Activated T-cell treated with anti-CD3 and anti-CD28 coated beads, Interleukin-2, amount 50 U/mL, for 4 hours (primary cell): ENCODE data around the gene IGLON5. TPM values are rescaled to one million over a fixed set of nuclear protein-coding genes. Genes with fewer than 3 reads are reported as not detected.

ENCODE experiments used
- ATAC-seq, 2 donors: fragments of 200-7000 bp; cut with Tn5 transposase; one replicate each; pipeline ENCODE4 v1.10.0; 2021
- DNase-seq: peaks from one replicate; pipeline ENCODE4 v3.0.0-alpha.2; 2020
- H3K27me3 Mint-ChIP-seq: one replicate; pipeline ENCODE4 v1.8.0; 2021; ENCODE audit warnings: low read depth, mixed read lengths
- H3K36me3 Mint-ChIP-seq: one replicate; pipeline ENCODE4 v1.8.0; 2022; ENCODE audit warnings: mixed read lengths; ENCODE audit not compliant: insufficient read depth
- H3K4me1 Mint-ChIP-seq: one replicate; pipeline ENCODE4 v1.8.0; 2021; ENCODE audit warnings: low read depth, mixed read lengths
- H3K4me3 Mint-ChIP-seq: one replicate; pipeline ENCODE4 v1.8.0; 2021; ENCODE audit warnings: mild to moderate bottlenecking, moderate library complexity, mixed read lengths
- H3K9me3 Mint-ChIP-seq: one replicate; pipeline ENCODE4 v1.8.0; 2021; ENCODE audit warnings: mixed read lengths
- total RNA-seq, 3 donors: library from RNA; stranded (reverse); gene quantifications; one replicate each; pipeline ENCODE4 v1.2.1, GENCODE V29; 2021

The IGLON5 gene
- total RNA-seq, 3 donors from 2014 or later, result 0.08 TPM; not detected in 2

DNA sequence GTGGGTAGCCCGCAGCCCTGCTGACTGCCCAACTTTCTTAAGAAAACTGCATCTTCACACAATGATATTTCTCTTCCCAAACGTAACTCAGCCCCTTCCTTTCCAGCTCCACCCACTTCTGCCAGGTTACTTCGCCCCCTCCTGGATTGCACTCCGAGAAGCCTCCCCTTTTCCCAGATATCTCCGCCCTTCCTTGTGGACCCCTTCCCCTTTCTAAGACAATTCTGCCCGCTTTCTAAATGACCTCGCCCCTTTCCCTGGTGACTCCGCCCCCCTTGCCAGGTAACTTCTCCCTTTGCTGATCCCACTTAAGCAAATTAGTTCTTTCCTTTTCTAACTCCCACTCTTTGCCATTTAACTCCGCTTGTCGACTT, 27.9 kb downstream of the IGLON5 start:
- ATAC-seq (peak; percentile 2 to 3), DNase-seq (no peak)
- Mint-ChIP-seq H3K9me3 (no peaks in the 10 kb centered on the region), H3K4me1 (peaks cover 19% of the 10 kb centered on the region), H3K4me3 (peak overlapping the region; percentile 88), H3K27me3 (no peaks in the 10 kb centered on the region), H3K36me3 (no peaks in the 10 kb centered on the region)

DNA sequence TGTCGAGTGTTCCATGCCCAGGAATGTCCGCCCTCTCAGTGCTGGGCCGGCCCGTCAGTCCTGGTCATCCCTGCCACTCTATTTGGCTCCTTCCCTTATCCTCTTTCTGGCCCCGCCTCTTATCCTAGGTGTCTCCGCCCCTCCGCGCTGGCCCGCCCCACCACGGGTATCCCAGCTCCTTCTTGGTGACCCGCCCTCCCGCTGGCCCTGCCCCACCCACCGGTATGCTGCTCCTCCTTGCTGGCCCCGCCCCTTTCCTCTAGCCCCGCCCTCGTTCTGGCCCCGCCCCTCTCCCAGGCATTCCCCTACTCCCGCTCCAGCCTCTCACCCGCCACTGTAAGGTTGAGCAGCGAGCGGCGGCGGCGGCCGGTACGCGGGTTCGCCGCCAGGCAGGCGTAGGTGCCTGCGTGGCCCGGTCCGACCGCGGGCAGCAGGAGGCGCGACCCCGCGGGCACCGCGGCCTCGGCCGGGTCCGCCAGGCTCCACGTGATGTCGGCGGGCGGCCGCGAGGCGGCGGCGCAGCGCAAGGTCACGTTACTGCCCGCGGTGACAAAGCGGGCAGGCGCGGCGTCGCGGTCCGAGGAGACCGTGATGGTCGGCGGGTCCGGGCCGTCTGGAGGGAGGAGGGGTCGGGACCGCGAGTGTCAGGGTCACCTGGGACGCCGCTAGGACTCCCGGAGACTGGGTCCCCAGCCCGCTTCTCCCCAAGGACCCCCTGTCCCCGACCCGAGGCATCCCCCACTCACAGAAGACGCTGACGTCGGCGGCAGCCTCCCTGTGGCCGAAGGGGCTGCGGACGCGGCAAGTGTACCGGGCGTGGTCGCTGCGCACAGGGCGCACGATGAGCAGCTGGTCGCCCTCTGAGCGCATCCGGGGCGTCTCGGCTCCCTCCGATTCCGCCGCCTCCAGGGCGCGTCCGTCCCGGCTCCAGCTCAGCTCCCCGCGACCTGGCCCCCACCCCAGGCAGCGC, 28.5 kb downstream of the IGLON5 start:
- Mint-ChIP-seq H3K4me3 (peak overlapping the region; percentile 88), H3K9me3 (no peaks in the 10 kb centered on the region), H3K27me3 (no peaks in the 10 kb centered on the region), H3K4me1 (peaks cover 22% of the 10 kb centered on the region), H3K36me3 (peaks cover 5% of the 10 kb centered on the region)
- ATAC-seq (peak; percentile 82), DNase-seq (peak; percentile 89)

GRCh38 chr19:51341066-51341465, 29.6 kb downstream of the IGLON5 start:
- H3K4me1 Mint-ChIP-seq, result peaks cover 22% of the 10 kb centered on the region
- DNase-seq (no peak), ATAC-seq (no peak)
- no peaks in the 10 kb centered on the region for H3K9me3 Mint-ChIP-seq
- peaks cover 8% of the 10 kb centered on the region for H3K36me3 Mint-ChIP-seq
- peak overlapping the region; percentile 69 for H3K4me3 Mint-ChIP-seq
- no peaks in the 10 kb centered on the region for H3K27me3 Mint-ChIP-seq

GRCh38 chr19:51341976-51342580, 30.6 kb downstream of the IGLON5 start, which contains the start of gene VSIG10L:
TSS of gene VSIG10L (minus strand) at chr19:51342139. CDS start at chr19:51342124, 15 bp downstream.
- H3K36me3 Mint-ChIP-seq, result peaks cover 12% of the 10 kb centered on the region
- peaks cover 22% of the 10 kb centered on the region for H3K4me1 Mint-ChIP-seq
- ATAC-seq (no peak), DNase-seq (no peak)
- H3K9me3 Mint-ChIP-seq, result no peaks in the 10 kb centered on the region
- H3K27me3 Mint-ChIP-seq, result no peaks in the 10 kb centered on the region
- H3K4me3 Mint-ChIP-seq, result peak within 1 kb of the TSS; percentile 69

GRCh38 chr19:51342631-51343569, 31.5 kb downstream of the IGLON5 start:
- Mint-ChIP-seq H3K9me3 (no peaks in the 10 kb centered on the region), H3K4me1 (peaks cover 22% of the 10 kb centered on the region), H3K27me3 (no peaks in the 10 kb centered on the region), H3K4me3 (no peak overlapping the region), H3K36me3 (peaks cover 15% of the 10 kb centered on the region)
- no peak for ATAC-seq
- no peak for DNase-seq

DNA sequence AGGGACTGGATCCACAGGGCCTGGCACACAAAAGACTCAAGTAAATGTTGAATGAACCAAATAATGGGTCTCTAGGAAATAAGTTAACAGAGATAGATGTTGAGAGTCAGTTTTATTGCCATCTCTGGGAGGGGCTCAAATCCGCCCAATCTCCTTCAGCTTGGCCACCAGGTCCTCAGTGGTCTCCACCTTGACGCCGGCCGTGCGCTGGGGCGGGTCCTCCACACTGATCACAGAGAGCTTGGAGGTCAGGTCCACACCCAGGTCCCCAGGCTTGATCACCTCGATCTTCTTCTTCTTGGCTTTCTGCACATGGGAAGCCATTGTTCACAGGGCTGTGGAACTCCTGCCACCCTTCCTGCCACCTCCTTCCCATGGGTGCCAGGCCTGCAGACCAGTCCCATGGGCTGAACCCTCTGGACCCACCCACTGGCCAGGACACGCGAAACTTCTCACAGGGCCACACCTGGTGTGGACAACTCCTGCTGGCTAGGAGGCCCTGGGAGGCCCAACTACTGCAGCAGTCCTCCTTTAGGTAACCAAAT, 33.7 kb downstream of the IGLON5 start:
- Mint-ChIP-seq H3K36me3 (peaks cover 15% of the 10 kb centered on the region), H3K9me3 (no peaks in the 10 kb centered on the region), H3K4me3 (no peak overlapping the region), H3K4me1 (peaks cover 11% of the 10 kb centered on the region), H3K27me3 (no peaks in the 10 kb centered on the region)
- no peak for DNase-seq
- no peak for ATAC-seq

DNA sequence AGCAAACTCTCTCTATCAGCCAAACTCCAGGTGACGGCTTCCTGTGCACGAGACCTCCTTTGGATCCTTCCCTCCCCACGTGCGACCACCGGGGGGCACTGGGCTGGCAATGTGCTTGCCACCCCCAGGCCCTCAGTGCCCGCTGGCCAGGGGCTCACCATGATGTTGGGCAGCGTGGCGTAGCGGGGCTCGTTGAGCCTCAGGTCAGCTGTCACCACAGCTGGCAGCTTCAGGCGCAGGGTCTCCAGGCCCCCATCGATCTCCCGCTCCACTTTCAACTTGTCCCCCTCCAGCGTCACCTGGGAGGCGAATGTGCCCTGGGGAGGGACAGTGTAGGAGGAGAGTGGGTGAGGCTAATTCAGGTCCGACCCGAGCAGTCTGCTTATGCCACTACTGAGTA, 35.3 kb downstream of the IGLON5 start:
- peaks cover 28% of the 10 kb centered on the region for H3K36me3 Mint-ChIP-seq
- no peaks in the 10 kb centered on the region for H3K9me3 Mint-ChIP-seq
- H3K4me3 Mint-ChIP-seq, result no peak overlapping the region
- H3K27me3 Mint-ChIP-seq, result no peaks in the 10 kb centered on the region
- ATAC-seq (no peak), DNase-seq (no peak)
- H3K4me1 Mint-ChIP-seq, result peaks cover 8% of the 10 kb centered on the region

DNA sequence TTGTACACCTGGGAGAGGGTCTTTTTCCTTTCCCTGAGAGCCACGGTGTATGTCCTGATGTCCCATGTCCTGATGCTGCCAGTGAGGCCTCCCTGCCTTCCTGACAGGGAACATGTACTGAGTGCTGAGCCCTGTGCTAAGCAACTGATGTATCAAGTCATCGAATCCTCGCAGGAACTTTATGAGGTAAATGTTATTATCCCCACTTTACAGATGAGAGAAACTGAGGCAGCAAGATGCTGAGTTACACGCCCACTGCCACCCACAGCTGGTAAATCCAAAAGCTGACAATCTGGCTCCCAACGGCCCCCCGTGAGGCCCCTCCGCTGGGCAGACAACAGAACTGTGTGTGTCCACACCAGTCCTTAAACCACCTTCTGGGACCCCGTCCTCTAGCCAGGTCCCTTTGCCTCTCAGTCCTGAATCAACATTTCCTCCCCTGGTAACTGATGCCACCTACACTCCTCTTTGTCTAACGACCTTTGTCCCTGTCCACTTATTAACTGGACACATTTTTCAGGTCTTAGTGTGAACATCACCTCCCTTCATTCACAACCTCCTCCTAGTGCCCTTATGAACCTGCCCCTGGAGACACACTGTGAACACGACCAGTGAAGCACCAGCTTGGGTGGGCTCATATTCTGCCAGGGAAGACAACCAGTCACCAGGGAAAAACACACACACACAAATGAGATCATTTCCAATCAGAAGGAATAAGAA, 35.9 kb downstream of the IGLON5 start:
- Mint-ChIP-seq H3K4me1 (peaks cover 7% of the 10 kb centered on the region), H3K27me3 (no peaks in the 10 kb centered on the region), H3K9me3 (no peaks in the 10 kb centered on the region), H3K4me3 (no peak overlapping the region), H3K36me3 (peaks cover 35% of the 10 kb centered on the region)
- ATAC-seq (no peak), DNase-seq (no peak)

- Mint-ChIP-seq H3K9me3 (no peaks in the 10 kb centered on the region), H3K4me3 (no peak overlapping the region), H3K27me3 (no peaks in the 10 kb centered on the region), H3K36me3 (peaks cover 29% of the 10 kb centered on the region), H3K4me1 (peaks cover 20% of the 10 kb centered on the region)
- DNase-seq, result no peak
- ATAC-seq, result no peak
Observed at GRCh38 chr19:51351266-51351990, 40.0 kb downstream of the IGLON5 start.

DNA sequence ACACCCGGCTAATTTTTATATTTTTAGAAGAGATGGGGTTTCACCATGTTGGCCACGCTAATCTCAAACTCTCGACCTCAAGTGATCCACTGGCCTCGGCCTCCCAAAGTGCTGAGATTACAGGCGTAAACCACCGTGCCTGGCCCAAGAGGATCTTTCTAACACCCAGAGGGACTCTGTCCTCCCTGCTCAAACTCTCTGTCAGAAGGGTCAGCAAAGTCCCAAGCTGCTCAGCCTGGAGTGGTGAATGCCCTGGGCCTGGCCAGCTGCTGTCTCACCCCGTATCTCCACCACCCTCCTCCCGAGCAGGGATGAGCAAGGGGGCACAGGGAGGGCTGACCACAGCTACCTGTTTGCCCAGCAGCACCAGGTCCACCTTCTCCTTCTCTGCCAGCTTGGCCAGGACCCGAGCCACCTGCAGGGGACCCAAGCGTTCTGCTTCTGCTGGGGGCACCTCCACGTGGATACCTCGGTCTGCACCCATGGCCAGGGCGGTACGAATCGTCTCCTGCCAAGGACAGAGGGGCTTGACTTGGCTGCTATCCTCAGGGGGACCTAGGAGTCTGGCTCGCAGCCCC, 41.4 kb downstream of the IGLON5 start:
- Mint-ChIP-seq H3K36me3 (peaks cover 23% of the 10 kb centered on the region), H3K27me3 (no peaks in the 10 kb centered on the region), H3K9me3 (no peaks in the 10 kb centered on the region), H3K4me3 (no peak overlapping the region), H3K4me1 (peaks cover 23% of the 10 kb centered on the region)
- DNase-seq, result no peak
- no peak for ATAC-seq

DNA sequence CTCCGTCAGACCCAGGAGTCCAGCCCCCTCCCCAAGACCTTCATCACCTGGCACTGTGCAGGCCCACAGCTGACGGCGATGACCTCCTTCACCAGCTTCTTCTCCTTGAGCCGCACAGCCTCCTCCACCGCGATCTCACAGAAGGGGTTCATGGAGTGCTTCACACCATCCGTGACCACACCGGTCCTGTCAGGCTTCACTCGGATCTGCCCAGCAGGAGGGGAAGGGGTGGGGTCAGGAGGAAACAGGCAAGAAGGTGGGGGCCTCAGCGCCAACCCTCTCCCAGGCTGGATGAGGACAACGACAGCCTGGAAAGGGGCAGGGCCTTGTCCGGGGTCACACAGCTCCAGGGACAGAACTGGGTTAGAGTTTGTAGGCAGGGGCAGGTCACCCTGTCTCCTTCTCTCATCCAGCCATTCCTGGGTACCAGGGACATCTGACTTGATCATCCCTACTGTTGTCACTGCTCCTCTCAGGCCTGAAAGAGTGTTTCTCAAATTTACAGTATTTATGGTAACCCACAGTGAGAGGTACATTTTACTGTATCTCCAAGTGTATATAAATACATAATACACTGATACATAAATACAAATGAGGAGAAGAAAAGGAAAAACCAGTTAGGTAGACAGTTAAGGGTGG, 42.8 kb downstream of the IGLON5 start:
- DNase-seq (no peak), ATAC-seq (no peak)
- H3K27me3 Mint-ChIP-seq, result no peaks in the 10 kb centered on the region
- H3K9me3 Mint-ChIP-seq, result no peaks in the 10 kb centered on the region
- H3K36me3 Mint-ChIP-seq, result peaks cover 23% of the 10 kb centered on the region
- no peak overlapping the region for H3K4me3 Mint-ChIP-seq
- H3K4me1 Mint-ChIP-seq, result peaks cover 23% of the 10 kb centered on the region

GRCh38 chr19:51354742-51355148, 43.3 kb downstream of the IGLON5 start:
- DNase-seq, result no peak
- ATAC-seq, result peak; percentile 66 to 91
- Mint-ChIP-seq H3K36me3 (peaks cover 23% of the 10 kb centered on the region), H3K4me3 (no peak overlapping the region), H3K9me3 (no peaks in the 10 kb centered on the region), H3K4me1 (peaks cover 24% of the 10 kb centered on the region), H3K27me3 (no peaks in the 10 kb centered on the region)
